22Rv1 (cell line): Measurements from ENCODE around the gene OXGR1.

Experiments
- CTCF ChIP-seq: fragments of 450-650 bp; IDR thresholded peaks from 2 replicates; pipeline ENCODE4 v1.5.1; 2017; ENCODE audit warnings: mild to moderate bottlenecking
- ZFX ChIP-seq: fragments of 450-650 bp; IDR thresholded peaks from 2 replicates; pipeline ENCODE4 v1.6.1; 2017; ENCODE audit warnings: antibody characterized with exemption, borderline replicate concordance

DNA sequence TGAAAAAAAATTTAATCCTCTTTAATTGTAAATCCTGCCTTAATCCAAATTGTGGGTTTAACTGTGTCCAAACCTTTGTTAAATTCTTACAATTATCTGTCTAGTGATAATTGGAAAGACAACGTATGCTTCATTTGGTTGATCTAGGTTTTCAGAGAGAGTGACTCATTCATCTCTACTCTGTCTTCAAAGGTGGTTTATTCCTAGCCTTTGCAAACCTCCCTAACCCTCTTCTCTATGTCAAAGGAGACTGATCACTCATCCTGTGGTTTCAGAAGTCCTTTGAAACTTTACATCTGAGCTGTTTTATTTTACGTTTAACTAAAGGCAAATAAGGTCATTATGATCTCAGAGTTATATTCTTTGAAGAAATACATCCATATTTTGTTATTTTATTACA is 8.8 kb upstream of the OXGR1 start:
- TF ChIP-seq CTCF (no peak), ZFX (no peak)
